HL-60/S4 treated with retinoic acid at 250 ng/mL for 4 days and 3 days (cell line): ENCODE results near the gene KIF25.

ENCODE experiments used
- in situ Hi-C: fragments of 300-500 bp; cut with MboI; formaldehyde crosslinking; loops from 2 replicates; pipeline ENCODE4 v1.7.0; 2022; ENCODE audit warnings: low sequenced_read_pairs

The KIF25 gene

GRCh38 chr6:168084465-168085160 is 87.1 kb downstream of the KIF25 start:
- in situ Hi-C loops, result no loop called here

GRCh38 chr6:168086066-168086465 is 88.6 kb downstream of the KIF25 start:
- in situ Hi-C loops, result no loop called here

- in situ Hi-C loops, result no loop called here
These were observed 89.1 kb downstream of the KIF25 start for GRCh38 chr6:168086616-168087015.

- in situ Hi-C loops, result no loop called here
These were observed 90.1 kb downstream of the KIF25 start for GRCh38 chr6:168087436-168088160.

- in situ Hi-C loops, result no loop called here
These were observed 90.9 kb downstream of the KIF25 start for GRCh38 chr6:168088161-168089053.

- in situ Hi-C loops, result no loop called here
These were observed 92.0 kb downstream of the KIF25 start for GRCh38 chr6:168089186-168090063.

- in situ Hi-C loops, result no loop called here
These were observed 92.7 kb downstream of the KIF25 start for GRCh38 chr6:168090064-168090690.

- in situ Hi-C loops, result no loop called here
These were observed 93.2 kb downstream of the KIF25 start for GRCh38 chr6:168090706-168091105.

- in situ Hi-C loops, result no loop called here
These were observed 94.2 kb downstream of the KIF25 start for GRCh38 chr6:168091381-168092264.

- in situ Hi-C loops, result no loop called here
These were observed 95.1 kb downstream of the KIF25 start for GRCh38 chr6:168092541-168092940.

GRCh38 chr6:168093071-168093505 is 95.6 kb downstream of the KIF25 start:
- in situ Hi-C loops, result no loop called here

GRCh38 chr6:168093634-168094033 is 96.2 kb downstream of the KIF25 start:
- in situ Hi-C loops, result no loop called here
